OCI-LY7 (cell line): ENCODE data around the gene UFSP2. TPM values are rescaled to one million over a fixed set of nuclear protein-coding genes. Genes with fewer than 3 reads are reported as not detected.

ENCODE experiments used
- BruUV-seq: library from RNA; stranded (reverse); fragments of 400-500 nt; replicated peaks from 2 replicates; lab custom pipeline; 2021; lab: Mats Ljungman, UMichigan
- CTCF ChIA-PET: fragments of 300-600 bp; sonication (Branson Sonifier 250); formaldehyde crosslinking; loops from one replicate; lab custom pipeline; 2022; ENCODE audit warnings: antibody characterized with exemption; ENCODE audit not compliant: unreplicated experiment; lab: Charles Lee
- POLR2A ChIA-PET: fragments of 300-600 bp; sonication (Branson Sonifier 250); formaldehyde crosslinking; loops from one replicate; lab custom pipeline; 2022; ENCODE audit warnings: antibody characterized with exemption; lab: Charles Lee
- DNase-seq: peaks from one replicate; pipeline ENCODE4 v3.0.0-alpha.2; 2015; ENCODE audit warnings: low spot score
- H2AFZ ChIP-seq: fragments of 200-600 bp; sonication (generic), shearing (Covaris generic); 2 replicates; pipeline ENCODE4 v1.6.1; 2014; ENCODE audit warnings: mild to moderate bottlenecking, antibody characterized with exemption, low read length, moderate library complexity
- H3K27ac ChIP-seq: fragments of 200-600 bp; sonication (generic); 2 replicates; pipeline ENCODE4 v1.5.1; 2014; ENCODE audit warnings: mixed run types, low read depth, mild to moderate bottlenecking, moderate library complexity, low read length, inconsistent platforms; ENCODE audit not compliant: poor library complexity, severe bottlenecking
- H3K36me3 ChIP-seq: fragments of 200-600 bp; sonication (generic); 2 replicates; pipeline ENCODE4 v1.6.1; 2014; ENCODE audit warnings: mild to moderate bottlenecking, antibody characterized with exemption, low read length, moderate library complexity, mixed read lengths; ENCODE audit not compliant: insufficient read depth
- H3K4me1 ChIP-seq: fragments of 200-600 bp; sonication (generic); 2 replicates; pipeline ENCODE4 v1.5.1; 2014; ENCODE audit warnings: mild to moderate bottlenecking, low read length; ENCODE audit not compliant: insufficient read depth, poor library complexity, severe bottlenecking
- H3K4me2 ChIP-seq: fragments of 200-600 bp; sonication (generic); 2 replicates; pipeline ENCODE4 v1.6.1; 2014; ENCODE audit warnings: mild to moderate bottlenecking, low read length
- H3K4me3 ChIP-seq: fragments of 200-600 bp; sonication (generic); 2 replicates; pipeline ENCODE4 v1.5.1; 2014; ENCODE audit warnings: mild to moderate bottlenecking, low read depth, low read length; ENCODE audit not compliant: poor library complexity, severe bottlenecking
- H3K79me2 ChIP-seq: fragments of 200-600 bp; sonication (generic); 2 replicates; pipeline ENCODE4 v1.6.1; 2016; ENCODE audit warnings: low read depth, mild to moderate bottlenecking, low read length, moderate library complexity, mixed read lengths; ENCODE audit not compliant: insufficient read depth
- H3K9me2 ChIP-seq: fragments of 200-600 bp; sonication (generic); 2 replicates; pipeline ENCODE4 v1.6.1; 2016; ENCODE audit warnings: mild to moderate bottlenecking, low read length, mixed read lengths; ENCODE audit not compliant: insufficient read depth
- H3K9me3 ChIP-seq: fragments of 200-600 bp; sonication (generic); 2 replicates; pipeline ENCODE4 v1.6.1; 2014; ENCODE audit warnings: mild to moderate bottlenecking, mixed run types, low read length, mixed read lengths
- H4K20me1 ChIP-seq: fragments of 200-600 bp; sonication (generic); 2 replicates; pipeline ENCODE4 v1.6.1; 2014; ENCODE audit warnings: mild to moderate bottlenecking, antibody characterized with exemption, low read length, moderate library complexity, mixed read lengths; ENCODE audit not compliant: insufficient read depth
- CTCF ChIP-seq: fragments of 200-600 bp; sonication (generic); conservative IDR thresholded peaks from 2 replicates; pipeline ENCODE4 v1.5.1; 2014; ENCODE audit warnings: mild to moderate bottlenecking, antibody characterized with exemption, low read length, moderate library complexity, mixed read lengths
- EZH2phosphoT487 ChIP-seq: fragments of 200-600 bp; sonication (generic); IDR thresholded peaks from 2 replicates; pipeline ENCODE4 v1.6.1; 2018; ENCODE audit warnings: low read depth, borderline replicate concordance, mild to moderate bottlenecking, mixed run types, antibody characterized with exemption, low read length, moderate library complexity, mixed read lengths
- intact Hi-C: fragments of 100-400 bp; cut with micrococcal nuclease; formaldehyde crosslinking; loops from one replicate; pipeline ENCODE4 v1.10.0; 2022; ENCODE audit not compliant: unreplicated experiment
- small RNA-seq: library from RNA; depleted of rRNA; stranded (forward); fragments of <200 nt; gene quantifications from one replicate; pipeline ENCODE3, GENCODE V24; 2014
- total RNA-seq, 2 experiments: library from RNA; depleted of rRNA in 1 of 2; stranded (reverse); fragments of >200 nt in 1 of 2; shearing (Covaris generic) in 1 of 2; gene quantifications; 2 replicates each; pipeline ENCODE4 v1.2.3, GENCODE V29; 2014 to 2022

UFSP2 gene
- total RNA-seq, 2 experiments from 2014 or later = 17.3 to 37.6 TPM

GRCh38 chr4:185352202-185352601 is 73.6 kb downstream of the UFSP2 start:
- Histone ChIP-seq H3K79me2 (no peaks in the 10 kb centered on the region), H3K9me3 (no peaks in the 10 kb centered on the region), H4K20me1 (no peaks in the 10 kb centered on the region), H3K27ac (no peak overlapping the region), H3K36me3 (peaks cover 68% of the 10 kb centered on the region), H2AFZ (no peak overlapping the region), H3K9me2 (no peaks in the 10 kb centered on the region), H3K4me2 (no peak overlapping the region), H3K4me3 (no peak overlapping the region), H3K4me1 (peaks cover 6% of the 10 kb centered on the region)
- POLR2A ChIA-PET = interaction anchor here (0.6 to 0.7 kb wide), 3 partner anchors 148 to 1401 kb away, joined by 3 to 5 read pairs (median 5); partner anchors contain the start of gene CFAP97
- intact Hi-C loops = no loop called here
- no peak for TF ChIP-seq CTCF
- no peak for TF ChIP-seq EZH2phosphoT487
- BruUV-seq = no TSS peak
- CTCF ChIA-PET = no interaction called here
- DNase-seq = no peak

GRCh38 chr4:185351691-185352090 is 74.1 kb downstream of the UFSP2 start:
- no peak for DNase-seq
- ChIA-PET CTCF (no interaction called here), POLR2A (interaction anchor here (0.8 kb wide), 1 partner anchor 9 kb away, joined by 3 read pairs; no protein-coding TSS in a partner anchor)
- TF ChIP-seq CTCF = no peak
- no peak for TF ChIP-seq EZH2phosphoT487
- Histone ChIP-seq H4K20me1 (no peaks in the 10 kb centered on the region), H3K27ac (no peak overlapping the region), H3K9me2 (no peaks in the 10 kb centered on the region), H3K4me1 (peaks cover 6% of the 10 kb centered on the region), H3K79me2 (no peaks in the 10 kb centered on the region), H3K4me2 (no peak overlapping the region), H3K9me3 (no peaks in the 10 kb centered on the region), H3K4me3 (no peak overlapping the region), H2AFZ (no peak overlapping the region), H3K36me3 (peaks cover 71% of the 10 kb centered on the region)
- intact Hi-C loops = no loop called here
- BruUV-seq = no TSS peak

Small RNAs within 50 kb of the gene (small RNA-seq; reads per million reads assigned to genes)
- not detected for gene RF00019

Other genes starting within 250 kb of the UFSP2 start
- 20.4 and 22.7 TPM in 2 replicates for gene CFAP97, start 222.0 kb downstream of the UFSP2 start, total RNA-seq (2014; rRNA removed; shearing (Covaris generic))
- 54.0 and 57.3 TPM in 2 replicates for gene CFAP97, start 222.0 kb downstream of the UFSP2 start, total RNA-seq (2022)
- 33.7 and 35.5 TPM in 2 replicates for gene SNX25, start 216.4 kb downstream of the UFSP2 start, total RNA-seq (2014; rRNA removed; shearing (Covaris generic))
- gene SNX25, start 216.4 kb downstream of the UFSP2 start, total RNA-seq (2022) = 49.4 and 55.6 TPM in 2 replicates
- 0.60 and 1.1 TPM in 2 replicates for gene LRP2BP, start 30.0 kb downstream of the UFSP2 start, total RNA-seq (2014; rRNA removed; shearing (Covaris generic))
- gene LRP2BP, start 30.0 kb downstream of the UFSP2 start, total RNA-seq (2022) = 1.0 and 1.4 TPM in 2 replicates
- gene ANKRD37, start 29.1 kb downstream of the UFSP2 start, total RNA-seq (2014; rRNA removed; shearing (Covaris generic)) = 3.8 and 6.3 TPM in 2 replicates
- 6.4 and 14.1 TPM in 2 replicates for gene ANKRD37, start 29.1 kb downstream of the UFSP2 start, total RNA-seq (2022)
- 1.2 and 1.7 TPM in 2 replicates for gene CCDC110, start 45.8 kb upstream of the UFSP2 start, total RNA-seq (2014; rRNA removed; shearing (Covaris generic))
- 12.0 and 14.0 TPM in 2 replicates for gene CCDC110, start 45.8 kb upstream of the UFSP2 start, total RNA-seq (2022)
- 0.03 TPM in 1 of 2 replicates, not detected in the other for gene PDLIM3, start 109.5 kb upstream of the UFSP2 start, total RNA-seq (2014; rRNA removed; shearing (Covaris generic))
- not detected in 2 replicates for gene PDLIM3, start 109.5 kb upstream of the UFSP2 start, total RNA-seq (2022)